ENCODE measurements around the gene TPCN2. TPM values are rescaled to one million over a fixed set of nuclear protein-coding genes. Genes with fewer than 3 reads are reported as not detected.
"Not testable (repeated sequence)": the region's sequence is repeated elsewhere in the genome, so short reads cannot be mapped to it uniquely, and the experiment has no call there.

Gene TPCN2
- total and polyA plus RNA-seq, 2 donors from 2014 or later, result 12.9 to 22.4 TPM

DNA sequence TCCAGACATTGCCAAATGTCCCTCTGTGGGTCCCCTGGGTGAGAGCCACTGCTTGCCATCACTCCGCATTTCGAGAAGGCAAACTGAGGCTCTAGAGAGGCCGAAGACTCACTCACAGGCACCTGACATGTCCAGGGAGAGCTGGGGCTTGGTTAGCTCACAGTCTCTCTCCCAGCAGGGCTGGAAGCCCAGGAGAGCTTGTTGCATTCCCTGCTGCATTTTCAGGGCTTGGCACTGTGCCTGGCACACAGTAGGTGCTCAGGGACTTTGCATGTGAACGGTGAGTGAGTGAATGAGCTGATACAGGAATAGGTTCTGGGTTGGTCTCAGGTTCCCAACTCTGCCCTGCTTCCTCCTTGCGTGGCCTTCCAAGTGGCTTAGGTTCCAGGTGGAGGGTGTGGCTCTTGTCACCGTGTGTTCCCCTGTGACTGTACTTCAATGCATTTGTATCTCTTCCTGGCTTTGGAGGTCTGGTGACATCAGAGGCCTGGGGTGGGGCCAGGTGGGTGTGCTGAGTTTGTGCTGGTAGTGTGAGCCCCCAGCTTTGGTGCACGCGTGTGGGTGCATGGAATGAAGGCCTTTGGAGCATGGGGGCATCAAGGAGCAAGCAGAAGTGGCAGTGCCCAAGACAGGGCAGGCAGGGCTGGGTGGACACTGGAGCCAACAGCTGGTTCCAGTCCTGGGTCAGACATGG is 88.6 kb downstream of the TPCN2 start:
- H3K36me3 ChIP-seq (ENCODE audit: control insufficient read depth in 2 of 3, insufficient read depth in 3 of 3, low read length in 3 of 3), result no peaks in the 10 kb centered on the region
- H3K9ac ChIP-seq (ENCODE audit: low read length in 3 of 3), result no peak overlapping the region
- H3K4me1 ChIP-seq (ENCODE audit: control insufficient read depth in 2 of 3, insufficient read depth in 2 of 3, low read depth in 1 of 3, low read length in 3 of 3), result peaks cover 0 to 2% (median under 1%) of the 10 kb centered on the region in 3 donors
- peaks cover 0 to 4% (median 0%) of the 10 kb centered on the region in 3 donors for H3K9me3 ChIP-seq (ENCODE audit: control insufficient read depth in 2 of 3, insufficient read depth in 1 of 3, low read length in 3 of 3)
- no peak for FAIRE-seq
- intact Hi-C loops (cut with DNase I), result no loop called here
- H3K27me3 ChIP-seq (ENCODE audit: control insufficient read depth, insufficient read depth, low read length), result no peaks in the 10 kb centered on the region
- H3K27ac ChIP-seq (ENCODE audit: low read depth in 2 of 2, low read length in 2 of 2), result no peak overlapping the region
- DNase-seq, result peak in 1 of 5 donors; percentile 25
- H3K4me3 ChIP-seq (ENCODE audit: low read length in 3 of 3), result no peak overlapping the region
- no peak for TF ChIP-seq CTCF (IDR thresholded peaks at IDR 0.05; ENCODE audit: borderline replicate concordance, extremely low read depth, insufficient read depth)

GRCh38 chr11:69138265-69138664 is 89.5 kb downstream of the TPCN2 start:
- no peak for TF ChIP-seq CTCF (IDR thresholded peaks at IDR 0.05; ENCODE audit: borderline replicate concordance, extremely low read depth, insufficient read depth)
- H3K36me3 ChIP-seq (ENCODE audit: control insufficient read depth in 2 of 3, insufficient read depth in 3 of 3, low read length in 3 of 3), result no peaks in the 10 kb centered on the region
- H3K27me3 ChIP-seq (ENCODE audit: control insufficient read depth, insufficient read depth, low read length), result no peaks in the 10 kb centered on the region
- FAIRE-seq (no peak), DNase-seq (peak in 1 of 5 donors; percentile 17)
- no peak overlapping the region for H3K9ac ChIP-seq (ENCODE audit: low read length in 3 of 3)
- no peak overlapping the region for H3K27ac ChIP-seq (ENCODE audit: low read depth in 2 of 2, low read length in 2 of 2)
- H3K9me3 ChIP-seq (ENCODE audit: control insufficient read depth in 2 of 3, insufficient read depth in 1 of 3, low read length in 3 of 3), result peaks cover 0 to 1% (median 0%) of the 10 kb centered on the region in 3 donors
- no peak overlapping the region for H3K4me3 ChIP-seq (ENCODE audit: low read length in 3 of 3)
- H3K4me1 ChIP-seq (ENCODE audit: control insufficient read depth in 2 of 3, insufficient read depth in 2 of 3, low read depth in 1 of 3, low read length in 3 of 3), result peaks cover 0 to 2% (median 0%) of the 10 kb centered on the region in 3 donors
- intact Hi-C loops (cut with DNase I), result no loop called here

GRCh38 chr11:69140161-69140560 is 91.4 kb downstream of the TPCN2 start:
- H3K4me1 ChIP-seq (ENCODE audit: control insufficient read depth in 2 of 3, insufficient read depth in 2 of 3, low read depth in 1 of 3, low read length in 3 of 3); H3K9ac ChIP-seq (ENCODE audit: low read length in 3 of 3); DNase-seq; intact Hi-C loops (cut with DNase I); H3K27me3 ChIP-seq (ENCODE audit: control insufficient read depth, insufficient read depth, low read length); FAIRE-seq; H3K4me3 ChIP-seq (ENCODE audit: low read length in 3 of 3); H3K36me3 ChIP-seq (ENCODE audit: control insufficient read depth in 2 of 3, insufficient read depth in 3 of 3, low read length in 3 of 3); H3K27ac ChIP-seq (ENCODE audit: low read depth in 2 of 2, low read length in 2 of 2); H3K9me3 ChIP-seq (ENCODE audit: control insufficient read depth in 2 of 3, insufficient read depth in 1 of 3, low read length in 3 of 3): not testable (repeated sequence)

- no peaks in the 10 kb centered on the region for H3K36me3 ChIP-seq (ENCODE audit: control insufficient read depth in 2 of 3, insufficient read depth in 3 of 3, low read length in 3 of 3)
- intact Hi-C loops (cut with DNase I), result no loop called here
- no peak overlapping the region for H3K4me3 ChIP-seq (ENCODE audit: low read length in 3 of 3)
- no peak for TF ChIP-seq CTCF (IDR thresholded peaks at IDR 0.05; ENCODE audit: borderline replicate concordance, extremely low read depth, insufficient read depth)
- peaks cover 0 to under 1% (median 0%) of the 10 kb centered on the region in 3 donors for H3K4me1 ChIP-seq (ENCODE audit: control insufficient read depth in 2 of 3, insufficient read depth in 2 of 3, low read depth in 1 of 3, low read length in 3 of 3)
- no peaks in the 10 kb centered on the region for H3K9me3 ChIP-seq (ENCODE audit: control insufficient read depth in 2 of 3, insufficient read depth in 1 of 3, low read length in 3 of 3)
- FAIRE-seq (no peak), DNase-seq (peak in 1 of 5 donors; percentile 16)
- H3K27me3 ChIP-seq (ENCODE audit: control insufficient read depth, insufficient read depth, low read length), result no peaks in the 10 kb centered on the region
- no peak overlapping the region for H3K27ac ChIP-seq (ENCODE audit: low read depth in 2 of 2, low read length in 2 of 2)
- H3K9ac ChIP-seq (ENCODE audit: low read length in 3 of 3), result no peak overlapping the region
Observed at GRCh38 chr11:69140635-69141034, 91.9 kb downstream of the TPCN2 start.
